Neural cell (in vitro differentiated cells): Measurements from ENCODE around the gene IL21.

ENCODE experiments used
- MXI1 ChIP-seq: fragments of 450-650 bp; conservative IDR thresholded peaks from 2 replicates; pipeline ENCODE4 v1.6.1; 2014; ENCODE audit warnings: antibody characterized with exemption, mild to moderate bottlenecking; ENCODE audit not compliant: poor library complexity, severe bottlenecking
- POLR2AphosphoS5 ChIP-seq: IDR thresholded peaks from 2 replicates; pipeline ENCODE4 v1.6.1; 2012
- RAD21 ChIP-seq: fragments of 450-650 bp; conservative IDR thresholded peaks from 2 replicates; pipeline ENCODE4 v1.6.1; 2014; ENCODE audit warnings: antibody characterized with exemption, mild to moderate bottlenecking, moderate library complexity
- TF ChIP-seq, protein P1 (sequence below): fragments of 450-650 bp; IDR thresholded peaks from 2 replicates; pipeline ENCODE4 v1.5.1; 2014; ENCODE audit warnings: antibody characterized with exemption, mild to moderate bottlenecking, moderate library complexity; ENCODE audit not compliant: poor library complexity, severe bottlenecking

GRCh38 chr4:122663291-122663690, 42.4 kb upstream of the IL21 start:
- TF ChIP-seq, protein P1, sequence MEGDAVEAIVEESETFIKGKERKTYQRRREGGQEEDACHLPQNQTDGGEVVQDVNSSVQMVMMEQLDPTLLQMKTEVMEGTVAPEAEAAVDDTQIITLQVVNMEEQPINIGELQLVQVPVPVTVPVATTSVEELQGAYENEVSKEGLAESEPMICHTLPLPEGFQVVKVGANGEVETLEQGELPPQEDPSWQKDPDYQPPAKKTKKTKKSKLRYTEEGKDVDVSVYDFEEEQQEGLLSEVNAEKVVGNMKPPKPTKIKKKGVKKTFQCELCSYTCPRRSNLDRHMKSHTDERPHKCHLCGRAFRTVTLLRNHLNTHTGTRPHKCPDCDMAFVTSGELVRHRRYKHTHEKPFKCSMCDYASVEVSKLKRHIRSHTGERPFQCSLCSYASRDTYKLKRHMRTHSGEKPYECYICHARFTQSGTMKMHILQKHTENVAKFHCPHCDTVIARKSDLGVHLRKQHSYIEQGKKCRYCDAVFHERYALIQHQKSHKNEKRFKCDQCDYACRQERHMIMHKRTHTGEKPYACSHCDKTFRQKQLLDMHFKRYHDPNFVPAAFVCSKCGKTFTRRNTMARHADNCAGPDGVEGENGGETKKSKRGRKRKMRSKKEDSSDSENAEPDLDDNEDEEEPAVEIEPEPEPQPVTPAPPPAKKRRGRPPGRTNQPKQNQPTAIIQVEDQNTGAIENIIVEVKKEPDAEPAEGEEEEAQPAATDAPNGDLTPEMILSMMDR: no peak
- TF ChIP-seq POLR2AphosphoS5: no peak
- TF ChIP-seq MXI1: no peak
- no peak for TF ChIP-seq RAD21
